Cerebellar cortex (tissue), 1 donor: ENCODE data around the gene ENTPD8.
A peak's percentile ranks its signal among the peaks of the same experiment; 100 is the strongest.
"Not testable (repeated sequence)": the region's sequence is repeated elsewhere in the genome, so short reads cannot be mapped to it uniquely, and the experiment has no call there.

Experiments used
- DNase-seq: peaks from one replicate; pipeline ENCODE4 v3.0.0-alpha.2; 2015; ENCODE audit warnings: low spot score

The ENTPD8 gene

DNA sequence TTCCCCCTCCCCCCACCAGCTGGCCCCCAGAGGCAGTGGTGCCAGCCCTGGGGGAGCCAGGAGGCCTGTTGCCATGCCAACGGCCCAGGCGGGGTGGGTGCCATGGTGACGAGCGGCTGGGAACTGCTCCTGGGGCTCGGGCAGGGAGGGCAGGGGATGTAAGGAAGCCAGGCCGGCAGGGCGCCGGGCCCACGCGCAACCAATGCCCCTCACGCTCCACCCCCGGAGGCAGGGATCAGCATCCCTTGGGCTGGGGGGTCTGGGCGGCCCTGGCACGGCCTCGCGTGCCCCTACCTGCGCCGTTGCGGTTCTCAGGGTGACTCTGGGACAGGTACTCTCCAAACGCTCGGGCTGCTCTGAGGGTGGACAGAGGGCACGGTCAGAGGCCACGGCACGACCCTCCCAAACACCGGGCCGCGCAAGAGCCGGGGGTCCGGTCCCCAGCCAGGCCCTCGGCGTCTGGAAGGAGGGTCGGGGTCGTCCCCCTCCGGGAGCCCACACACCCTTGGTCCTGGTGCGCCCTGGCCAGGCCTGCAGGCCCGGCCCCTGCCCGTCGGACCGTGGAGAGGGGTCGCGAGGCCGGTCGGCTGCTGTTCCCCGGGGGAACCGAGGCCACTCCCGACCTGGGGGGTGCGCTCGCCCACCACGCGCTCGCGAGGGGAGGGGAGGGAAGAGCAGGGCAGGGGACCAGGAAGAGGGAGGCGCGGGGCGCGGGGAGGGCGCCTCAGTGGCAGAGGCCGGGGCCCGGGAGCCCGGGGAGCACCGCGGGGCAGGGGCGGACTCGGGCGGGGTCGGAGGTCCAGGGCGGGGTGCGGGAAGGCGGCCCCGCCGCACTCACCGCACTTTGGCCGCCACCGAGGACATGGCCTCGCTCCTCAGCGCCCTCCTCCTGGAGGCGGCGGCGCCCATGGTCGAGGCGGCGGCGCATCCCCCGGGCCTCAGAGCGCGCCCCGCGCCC, 17.3 kb upstream of the ENTPD8 start:
- peak; percentile 36 for DNase-seq

- DNase-seq = no peak
Observed at GRCh38 chr9:137457406-137458193, 16.4 kb upstream of the ENTPD8 start.

GRCh38 chr9:137456864-137457405, 15.8 kb upstream of the ENTPD8 start:
- no peak for DNase-seq

- no peak for DNase-seq
Observed at GRCh38 chr9:137456061-137456863, 15.1 kb upstream of the ENTPD8 start.

DNA sequence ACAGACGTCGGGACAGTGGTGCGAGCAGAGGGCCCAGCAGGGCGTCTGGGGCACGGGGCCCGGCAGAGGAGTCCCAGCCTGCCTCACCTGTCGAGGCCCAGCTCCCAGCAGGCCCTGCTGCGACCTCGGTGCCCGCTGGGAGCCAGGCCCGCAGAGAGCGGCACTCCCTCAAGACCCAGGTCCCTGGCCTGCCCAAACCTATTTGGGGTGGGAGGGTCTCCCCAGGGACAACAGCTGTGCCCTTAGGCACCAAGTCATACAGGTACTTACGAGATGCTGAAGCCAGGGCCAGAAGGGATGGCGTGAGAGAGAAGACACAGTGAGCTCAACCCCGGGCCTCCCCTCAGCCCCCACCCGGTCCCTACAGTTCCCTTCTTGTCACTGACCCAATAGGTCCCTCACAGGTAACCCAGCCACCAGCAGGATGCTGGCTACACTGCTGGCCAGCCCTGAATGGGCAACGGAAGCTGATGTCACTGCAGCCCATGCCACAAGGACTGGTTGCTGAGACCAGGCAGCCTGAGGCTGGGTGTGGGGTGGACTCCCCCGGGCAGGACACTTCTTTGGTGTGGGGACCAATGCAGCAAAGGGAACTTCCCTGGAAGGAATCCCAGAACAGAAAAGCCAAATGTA, 14.3 kb upstream of the ENTPD8 start:
- DNase-seq = no peak

DNA sequence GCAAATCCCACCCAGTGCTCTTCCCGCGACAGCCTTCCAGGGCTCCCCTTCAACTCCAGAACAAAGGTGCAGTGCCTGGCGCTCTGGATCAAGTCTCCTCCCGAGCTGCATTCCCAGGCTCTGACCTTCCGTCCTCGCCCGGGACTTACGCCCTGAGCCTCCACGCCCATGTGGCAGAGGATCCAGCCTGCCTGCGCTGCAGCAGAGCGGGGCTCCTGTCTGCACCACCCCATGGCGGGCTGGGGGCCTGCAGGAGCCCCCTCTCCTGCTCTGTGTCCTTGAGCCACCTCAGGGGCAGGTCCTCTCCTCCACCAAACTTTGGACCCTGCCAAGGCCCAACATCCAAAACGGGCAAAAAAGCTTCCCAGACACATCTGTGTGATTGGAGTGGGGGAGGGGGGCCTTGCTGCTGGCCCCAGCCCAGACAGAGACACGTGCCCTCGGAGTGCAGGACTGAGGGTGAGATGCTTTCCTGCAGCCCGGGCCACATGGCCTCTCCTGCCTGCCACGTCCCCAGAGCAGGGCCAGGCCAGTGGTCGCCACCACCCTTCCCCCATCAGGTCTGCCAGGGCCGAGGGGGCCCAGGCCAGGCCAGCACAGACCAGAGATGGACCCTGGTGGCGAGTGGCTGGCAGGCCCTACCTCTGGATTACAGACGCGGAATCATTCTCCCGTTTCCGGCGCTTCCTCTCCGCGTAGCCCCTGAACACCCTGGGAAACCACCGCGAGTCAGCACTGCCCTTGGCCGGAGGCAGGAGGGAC, 13.6 kb upstream of the ENTPD8 start:
- no peak for DNase-seq

DNA sequence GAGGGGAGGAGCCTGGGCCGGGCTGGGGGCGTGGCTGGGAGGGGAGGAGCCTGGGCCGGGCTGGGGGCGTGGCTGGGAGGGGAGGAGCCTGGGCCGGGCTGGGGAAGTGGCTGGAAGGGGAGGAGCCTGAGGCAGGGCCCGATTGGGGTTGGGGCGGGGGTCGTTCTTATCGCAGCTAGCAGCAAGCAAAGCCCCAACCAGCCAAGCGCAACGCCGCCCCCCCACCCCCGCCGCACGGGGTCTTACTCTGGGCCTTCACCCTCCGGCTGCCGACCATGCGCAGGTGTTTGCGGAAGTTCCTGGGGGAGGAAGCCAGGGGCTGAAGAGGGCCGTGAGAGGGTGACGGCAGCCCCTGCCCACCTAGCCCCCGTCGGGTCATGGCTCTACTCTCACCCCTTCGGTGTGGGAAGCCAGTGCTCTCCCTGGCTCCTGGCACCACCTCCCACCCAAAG, 13.0 kb upstream of the ENTPD8 start:
- DNase-seq = no peak

DNA sequence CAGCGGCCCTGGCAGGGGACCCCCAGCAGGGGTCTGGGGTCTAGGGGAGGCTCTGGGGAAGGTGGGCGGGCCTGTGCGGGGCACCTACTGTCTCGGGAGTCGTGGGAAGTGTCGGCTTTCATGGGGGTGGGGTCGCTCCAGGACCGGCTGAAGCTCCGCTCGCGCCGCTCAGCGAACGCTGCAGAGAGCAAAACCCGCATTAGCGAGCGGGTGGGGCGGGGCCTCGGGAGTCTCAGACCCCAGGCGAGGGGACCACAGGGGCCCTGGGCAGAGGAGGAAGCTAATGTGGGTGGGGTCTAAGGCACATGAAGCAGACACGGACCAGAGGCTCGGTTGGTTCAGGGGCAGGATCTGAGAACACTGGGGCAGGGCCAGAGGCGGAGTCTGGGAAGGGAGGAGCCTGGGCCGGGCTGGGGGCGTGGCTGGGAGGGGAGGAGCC, 12.5 kb upstream of the ENTPD8 start:
- peak; percentile 23 for DNase-seq

DNA sequence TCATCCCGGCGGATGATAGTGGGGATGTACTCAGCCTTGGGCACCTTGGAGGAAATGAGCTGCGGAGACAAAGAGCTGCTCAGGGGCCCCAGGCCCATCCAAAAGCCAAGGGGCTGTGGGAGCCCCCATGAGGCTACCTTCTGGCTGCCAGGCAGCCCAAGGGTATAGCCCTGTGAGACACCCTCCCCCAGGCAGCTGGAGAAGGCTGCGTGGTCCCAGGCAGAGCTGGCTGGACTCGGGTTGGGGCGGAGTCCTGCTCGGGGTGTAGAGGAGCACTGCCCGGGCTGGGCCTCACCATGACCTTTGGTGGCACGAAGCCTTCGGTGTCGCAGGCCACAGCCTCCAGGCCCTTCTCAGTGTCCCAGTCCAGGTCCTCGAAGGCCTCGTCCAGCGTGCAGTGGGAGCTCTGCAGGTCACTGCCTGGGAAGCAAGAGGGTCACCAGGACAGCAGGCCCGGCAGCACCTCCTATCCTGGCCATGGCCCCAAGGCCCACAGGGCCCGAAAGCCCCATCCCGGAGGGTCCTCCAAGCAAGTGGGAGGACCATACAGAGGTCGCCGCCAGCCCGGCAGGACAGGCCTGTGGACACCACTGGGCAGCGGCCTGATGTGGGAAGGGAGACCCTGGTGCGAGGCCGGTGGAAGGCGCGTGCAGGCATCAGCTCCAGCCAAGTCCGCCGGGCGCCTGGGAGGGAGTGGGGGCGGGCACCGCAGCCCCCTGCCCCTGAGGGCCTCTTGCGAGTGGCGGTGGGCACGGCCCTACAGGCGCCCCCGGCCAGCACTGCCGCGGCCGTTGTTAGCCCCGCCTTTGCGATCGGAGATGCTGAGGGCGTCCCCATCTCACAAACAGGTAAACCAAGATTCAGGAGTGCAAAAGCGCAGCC, 11.8 kb upstream of the ENTPD8 start:
- no peak for DNase-seq

DNA sequence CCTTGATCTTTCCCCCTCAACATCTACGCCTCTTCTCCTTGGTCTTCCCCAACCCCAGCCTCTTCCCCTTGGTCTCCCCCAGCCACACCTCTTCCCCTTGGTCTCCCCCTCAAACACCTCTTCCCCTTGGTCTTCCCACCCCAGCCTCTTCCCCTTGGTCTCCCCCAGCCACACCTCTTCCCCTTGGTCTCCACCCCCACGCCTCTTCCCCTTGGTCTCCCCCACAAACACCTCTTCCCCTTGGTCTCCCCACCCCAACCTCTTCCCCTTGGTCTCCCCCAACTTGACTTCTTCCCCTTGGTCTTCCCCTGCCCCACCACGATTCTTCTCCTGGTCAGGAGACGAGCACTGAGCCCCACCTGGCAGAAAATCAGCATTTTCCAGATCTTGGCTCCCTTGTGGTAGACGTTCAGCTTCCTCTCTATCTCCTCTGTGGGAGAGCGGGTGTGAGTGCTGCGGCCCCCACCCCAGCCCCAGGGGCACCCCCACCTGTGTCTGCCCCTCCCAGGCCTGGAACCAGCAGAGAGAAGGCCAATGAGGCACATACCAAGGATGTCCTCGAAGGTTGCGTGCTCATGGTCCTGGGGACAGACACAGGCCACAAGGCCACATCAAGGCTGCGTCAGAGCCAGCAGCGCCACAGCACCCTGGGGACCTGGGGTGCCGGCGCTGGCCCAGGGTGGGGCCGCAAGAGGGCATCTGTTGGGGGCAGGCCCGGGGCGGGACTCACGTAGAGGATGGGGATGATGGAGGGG, 11.0 kb upstream of the ENTPD8 start:
- DNase-seq = no peak

DNA sequence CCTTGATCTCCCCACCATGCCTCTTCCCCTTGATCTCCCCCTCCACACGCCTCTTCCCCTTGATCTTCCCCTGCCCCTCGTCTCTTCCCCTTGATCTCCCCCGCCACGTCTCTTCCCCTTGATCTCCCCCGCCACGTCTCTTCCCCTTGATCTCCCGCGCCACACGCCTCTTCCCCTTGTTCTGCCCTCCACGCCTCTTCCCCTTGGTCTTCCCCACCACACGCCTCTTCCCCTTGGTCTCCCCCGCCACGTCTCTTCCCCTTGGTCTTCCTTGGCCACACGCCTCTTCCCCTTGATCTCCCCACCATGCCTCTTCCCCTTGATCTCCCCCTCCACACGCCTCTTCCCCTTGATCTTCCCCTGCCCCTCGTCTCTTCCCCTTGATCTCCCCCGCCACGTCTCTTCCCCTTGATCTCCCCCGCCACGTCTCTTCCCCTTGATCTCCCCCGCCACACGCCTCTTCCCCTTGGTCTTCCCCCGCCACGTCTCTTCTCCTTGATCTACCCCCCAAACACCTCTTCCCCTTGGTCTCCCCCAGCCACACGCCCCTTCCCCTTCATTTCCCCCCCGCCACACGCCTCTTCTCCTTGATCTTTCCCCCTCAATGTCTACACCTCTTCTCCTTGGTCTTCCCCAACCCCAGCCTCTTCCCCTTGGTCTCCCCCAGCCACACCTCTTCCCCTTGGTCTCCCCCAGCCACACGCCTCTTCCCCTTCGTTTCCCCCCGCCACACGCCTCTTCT, 10.3 kb upstream of the ENTPD8 start:
- not testable (repeated sequence) for DNase-seq

DNA sequence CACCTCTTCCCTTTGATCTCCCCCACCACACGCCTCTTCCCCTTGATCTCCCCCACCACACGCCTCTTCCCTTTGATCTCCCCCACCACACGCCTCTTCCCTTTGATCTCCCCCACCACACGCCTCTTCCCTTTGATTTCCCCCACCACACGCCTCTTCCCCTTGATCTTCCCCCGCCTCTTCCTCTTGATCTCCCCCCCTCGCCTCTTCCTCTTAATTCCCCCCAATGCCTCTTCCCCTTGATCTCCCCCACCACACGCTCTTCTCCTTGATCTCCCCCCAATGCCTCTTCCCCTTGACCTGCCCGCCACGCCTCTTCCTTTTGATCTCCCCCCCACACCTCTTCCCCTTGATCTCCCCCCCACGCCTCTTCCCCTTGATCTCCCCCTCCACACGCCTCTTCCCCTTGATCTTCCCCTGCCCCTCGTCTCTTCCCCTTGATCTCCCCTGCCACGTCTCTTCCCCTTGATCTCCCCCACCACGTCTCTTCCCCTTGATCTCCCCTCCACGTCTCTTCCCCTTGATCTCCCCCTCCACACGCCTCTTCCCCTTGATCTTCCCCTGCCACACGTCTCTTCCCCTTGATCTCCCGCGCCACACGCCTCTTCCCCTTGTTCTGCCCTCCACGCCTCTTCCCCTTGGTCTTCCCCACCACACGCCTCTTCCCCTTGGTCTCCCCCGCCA, 9.5 kb upstream of the ENTPD8 start:
- DNase-seq = not testable (repeated sequence)

DNA sequence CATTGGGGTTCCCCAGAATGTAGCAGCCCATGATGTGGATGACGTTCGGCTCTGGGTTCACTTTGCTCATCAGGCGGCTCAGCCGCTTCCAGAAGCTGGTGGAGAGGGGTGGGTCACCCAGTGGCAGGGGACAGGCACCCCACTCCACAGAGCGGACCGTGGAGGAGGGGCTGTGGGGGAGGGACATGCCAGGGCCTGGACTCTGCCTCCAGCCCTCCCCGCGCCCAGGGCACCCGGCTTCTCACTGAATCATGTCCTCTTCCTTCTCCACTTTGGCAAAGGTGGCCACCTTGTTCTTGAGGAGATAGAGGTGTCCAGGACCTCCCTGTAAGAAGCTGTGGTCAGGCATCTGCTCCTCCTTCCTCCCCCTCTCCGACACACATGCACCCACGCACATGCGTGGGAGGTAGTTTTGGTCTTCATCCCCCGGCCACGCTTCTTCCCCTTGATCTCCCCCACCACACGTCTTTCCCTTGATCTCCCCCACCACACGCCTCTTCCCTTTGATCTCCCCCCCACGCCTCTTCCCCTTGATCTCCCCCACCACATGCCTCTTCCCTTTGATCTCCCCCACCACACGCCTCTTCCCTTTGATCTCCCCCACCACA, 8.9 kb upstream of the ENTPD8 start:
- no peak for DNase-seq

- no peak for DNase-seq
Observed at GRCh38 chr9:137449081-137449844, 8.1 kb upstream of the ENTPD8 start.

DNA sequence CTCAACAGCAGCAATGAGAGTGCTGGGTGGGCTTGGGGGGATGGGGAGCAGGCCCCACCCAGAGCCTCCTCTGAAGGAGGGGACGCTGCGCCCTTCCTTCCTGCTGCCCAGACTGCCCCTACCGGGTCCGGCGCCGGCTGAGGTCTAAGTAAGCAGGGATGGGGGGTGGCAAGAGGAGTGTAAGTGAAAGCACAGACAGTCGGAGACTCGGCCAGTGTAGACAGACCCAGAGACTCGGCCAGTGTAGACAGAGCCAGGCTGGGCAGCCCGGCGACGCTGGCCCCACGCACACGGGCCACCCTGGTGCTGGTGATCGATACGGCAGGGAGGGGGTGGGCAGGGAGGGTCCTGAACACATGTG, 7.4 kb upstream of the ENTPD8 start:
- no peak for DNase-seq
